BLaER1 treated with 17β-estradiol and CSF1 and Interleukin-3, amounts not matched to agents 10 nM and 100 nM (cell line): ENCODE results near the gene PRR20A.

Experiments used
- H3K27ac ChIP-seq, 11 experiments: shearing (Covaris generic); formaldehyde crosslinking; 2 replicates each; pipeline ENCODE4 v1.8.1; 2022
- H3K27me3 ChIP-seq, 11 experiments: shearing (Covaris generic); formaldehyde crosslinking; 2 replicates each; pipeline ENCODE4 v1.8.1; 2022
- H3K36me3 ChIP-seq, 11 experiments: shearing (Covaris generic); formaldehyde crosslinking; 2 replicates each; pipeline ENCODE4 v1.8.1; 2022
- H3K4me1 ChIP-seq, 10 experiments: shearing (Covaris generic); formaldehyde crosslinking; 2 replicates each; pipeline ENCODE4 v1.8.1; 2022
- H3K4me2 ChIP-seq, 11 experiments: shearing (Covaris generic); formaldehyde crosslinking; 2 replicates each; pipeline ENCODE4 v1.8.1; 2022
- H3K4me3 ChIP-seq, 10 experiments: shearing (Covaris generic); formaldehyde crosslinking; 2 replicates each; pipeline ENCODE4 v1.8.1; 2022
- H3K9ac ChIP-seq, 11 experiments: shearing (Covaris generic); formaldehyde crosslinking; 2 replicates each; pipeline ENCODE4 v1.8.1; 2022
- H3K9me3 ChIP-seq, 11 experiments: shearing (Covaris generic); formaldehyde crosslinking; replicated peaks in 1 of 11; 2 replicates each; pipeline ENCODE4 v1.8.1; 2022
- H4K20me1 ChIP-seq, 11 experiments: shearing (Covaris generic); formaldehyde crosslinking; 2 replicates each; pipeline ENCODE4 v1.8.1; 2022
- Cebpa-rat ChIP-seq, 11 experiments: shearing (Covaris generic); IDR thresholded peaks; 2 replicates each; pipeline ENCODE4 v1.8.1; 2022

The PRR20A gene

DNA sequence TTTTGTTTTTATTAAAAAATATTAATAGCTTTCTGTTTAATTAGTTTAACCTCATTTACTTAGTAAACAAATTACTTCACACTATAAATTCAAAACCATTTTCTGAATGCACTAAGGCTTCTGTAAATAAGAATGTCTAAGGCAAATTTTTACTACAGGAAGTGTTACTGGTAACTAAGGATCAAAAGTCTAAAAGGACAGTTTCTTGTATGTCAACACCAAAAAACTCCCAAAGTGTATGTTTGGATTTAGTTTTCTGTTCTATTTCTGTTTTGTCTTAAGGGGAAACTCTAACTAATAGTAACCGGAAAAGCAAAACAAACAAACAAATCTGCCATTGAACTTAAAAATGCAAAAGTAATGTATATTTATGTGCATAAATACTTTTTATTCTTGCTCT, 50.9 kb downstream of the PRR20A start:
- Histone ChIP-seq H3K27me3 (no peaks in the 10 kb centered on the region), H3K27ac (no peak overlapping the region), H3K4me3 (no peak overlapping the region), H3K9ac (no peak overlapping the region), H4K20me1 (no peaks in the 10 kb centered on the region), H3K9me3 (no peaks in the 10 kb centered on the region), H3K4me1 (no peaks in the 10 kb centered on the region), H3K36me3 (no peaks in the 10 kb centered on the region), H3K4me2 (no peak overlapping the region)
- no peak for TF ChIP-seq Cebpa-rat (IDR thresholded peaks at IDR 0.05)
